Keratinocyte (primary cell): ENCODE results near the gene TMEM107. TPM values are rescaled to one million over a fixed set of nuclear protein-coding genes. Genes with fewer than 3 reads are reported as not detected.

Source experiments
- DNase-seq: peaks from one replicate; pipeline ENCODE4 v3.0.0-alpha.2; 2011; ENCODE audit warnings: low read depth, missing footprints, low spot score
- FAIRE-seq: peaks from 2 replicates; lab custom pipeline; 2011; peaks lifted over from hg19 to GRCh38; lab: Jason Lieb, UNC
- H2AFZ ChIP-seq: 2 replicates; pipeline ENCODE4 v1.6.0; 2012; ENCODE audit warnings: low read length, control low read depth, inconsistent platforms; ENCODE audit not compliant: control insufficient read depth
- H3K27ac ChIP-seq: 2 replicates; pipeline ENCODE4 v1.5.1; 2011; ENCODE audit warnings: low read length; ENCODE audit not compliant: control insufficient read depth, insufficient read depth
- H3K27me3 ChIP-seq: 3 replicates; pipeline ENCODE4 v1.6.0; 2011; ENCODE audit warnings: low read length; ENCODE audit not compliant: control insufficient read depth, insufficient read depth; ENCODE audit errors: extremely low read depth
- H3K36me3 ChIP-seq, 2 experiments: 2 replicates in 1 of 2; 3 replicates in 1 of 2; pipeline ENCODE4 v1.5.1; 2011; ENCODE audit warnings: low read length in 2 of 2, mild to moderate bottlenecking in 1 of 2; ENCODE audit not compliant: control insufficient read depth in 2 of 2, insufficient read depth in 2 of 2; ENCODE audit errors: extremely low read depth in 1 of 2
- H3K4me1 ChIP-seq: 3 replicates; pipeline ENCODE4 v1.5.1; 2011; ENCODE audit warnings: low read length; ENCODE audit not compliant: control insufficient read depth, insufficient read depth; ENCODE audit errors: extremely low read depth
- H3K4me2 ChIP-seq: 3 replicates; pipeline ENCODE4 v1.6.0; 2011; ENCODE audit warnings: low read depth, low read length; ENCODE audit not compliant: control insufficient read depth, insufficient read depth; ENCODE audit errors: extremely low read depth
- H3K4me3 ChIP-seq, 3 experiments: fragments of 200-600 bp in 1 of 3; sonication (generic) in 1 of 3; 2 replicates in 2 of 3; 3 replicates in 1 of 3; pipeline ENCODE4 v1.5.1; 2011 to 2016; ENCODE audit warnings: low read length in 3 of 3, mild to moderate bottlenecking in 3 of 3, control low read depth in 2 of 3, inconsistent platforms in 1 of 3, low read depth in 1 of 3, mixed read lengths in 1 of 3, mixed run types in 1 of 3, moderate library complexity in 1 of 3; ENCODE audit not compliant: control insufficient read depth in 2 of 3, insufficient read depth in 2 of 3; ENCODE audit errors: extremely low read depth in 1 of 3
- H3K79me2 ChIP-seq: 2 replicates; pipeline ENCODE4 v1.6.0; 2012; ENCODE audit warnings: low read length; ENCODE audit not compliant: control insufficient read depth, insufficient read depth
- H3K9ac ChIP-seq: 3 replicates; pipeline ENCODE4 v1.6.0; 2011; ENCODE audit warnings: low read length; ENCODE audit not compliant: control insufficient read depth, insufficient read depth; ENCODE audit errors: extremely low read depth
- H3K9me1 ChIP-seq: 3 replicates; pipeline ENCODE4 v1.6.0; 2011; ENCODE audit warnings: low read length; ENCODE audit not compliant: control insufficient read depth, insufficient read depth; ENCODE audit errors: extremely low read depth
- H3K9me3 ChIP-seq: 2 replicates; pipeline ENCODE4 v1.5.1; 2012; ENCODE audit warnings: low read depth, low read length; ENCODE audit not compliant: control insufficient read depth
- H4K20me1 ChIP-seq: 3 replicates; pipeline ENCODE4 v1.6.0; 2011; ENCODE audit warnings: low read length; ENCODE audit not compliant: control insufficient read depth, insufficient read depth; ENCODE audit errors: extremely low read depth
- CTCF ChIP-seq, 3 experiments: IDR thresholded peaks in 1 of 3; conservative IDR thresholded peaks in 1 of 3; optimal IDR thresholded peaks in 1 of 3; 2 replicates in 2 of 3; 3 replicates in 1 of 3; pipeline versions ENCODE3 to v1.5.1; 2011; ENCODE audit warnings: low read length in 3 of 3, mild to moderate bottlenecking in 3 of 3, moderate library complexity in 2 of 3, control low read depth in 1 of 3, inconsistent platforms in 1 of 3; ENCODE audit not compliant: insufficient read depth in 2 of 3; ENCODE audit errors: extremely low read depth in 1 of 3
- EZH2 ChIP-seq: IDR thresholded peaks from one replicate; pipeline ENCODE4 v1.6.1; 2012; ENCODE audit warnings: inconsistent platforms, mild to moderate bottlenecking, low read length, moderate library complexity
- dilution Hi-C: fragments of 300-500 bp; cut with MboI; formaldehyde crosslinking; loops from one replicate; pipeline ENCODE4 v1.7.0; 2020; ENCODE audit warnings: low sequenced_read_pairs; ENCODE audit not compliant: extremely low pct_ligation_motif_present
- polyA minus RNA-seq, 3 experiments: library from RNA; depleted of rRNA, polyadenylated mRNA; stranded (reverse); fragments of >200 nt; gene quantifications; 1 replicate in 1 of 3; 2 replicates in 1 of 3; 3 replicates in 1 of 3; pipeline ENCODE4 v1.2.3, GENCODE V29; 2011
- polyA plus RNA-seq, 5 experiments: library from polyadenylated mRNA; depleted of rRNA in 3 of 5; stranded (reverse) in 3 of 5; stranded (forward) in 1 of 5; unstranded in 1 of 5; fragments of >200 nt; gene quantifications; 1 replicate in 1 of 5; 2 replicates in 3 of 5; 3 replicates in 1 of 5; pipeline versions ENCODE4 v1.2.1 to v1.2.3, GENCODE V29; 2011 to 2012; ENCODE audit warnings: missing spikeins in 2 of 5, low read depth in 1 of 5, low replicate concordance in 1 of 5

TMEM107 gene
- polyA plus RNA-seq (16.2 to 21.8 TPM (median 19.0 TPM) in 3 replicates), polyA minus RNA-seq (20.1 to 94.3 TPM (median 45.7 TPM) in 3 replicates)
- polyA plus RNA-seq (2011; ENCODE audit: low read depth): 10.0 TPM
- polyA plus RNA-seq (2011; cell fraction: cytosol; rRNA removed): 13.1 and 16.1 TPM in 2 replicates
- polyA plus RNA-seq (2011; cell fraction: nucleus; rRNA removed): 19.6 and 21.1 TPM in 2 replicates
- 13.7 and 19.3 TPM in 2 replicates for polyA plus RNA-seq (2012; ENCODE audit: low replicate concordance)
- 44.7 TPM for polyA minus RNA-seq (2011; cell fraction: cytosol; rRNA and poly(A)+ RNA removed)
- 48.4 and 76.6 TPM in 2 replicates for polyA minus RNA-seq (2011; cell fraction: nucleus; rRNA and poly(A)+ RNA removed)

GRCh38 chr17:8176197-8176940, at the start of gene TMEM107:
TMEM107 (minus strand) TSS chr17:8176380; CDS start chr17:8176286, 94 bp downstream.
- Histone ChIP-seq H3K4me1 (peaks cover 20% of the 10 kb centered on the region), H3K4me2 (peak within 1 kb of the TSS; percentile 94), H3K9me1 (no peaks in the 10 kb centered on the region), H2AFZ (peak within 1 kb of the TSS; percentile 88), H3K79me2 (peaks cover 6% of the 10 kb centered on the region), H4K20me1 (no peaks in the 10 kb centered on the region), H3K27ac (peak within 1 kb of the TSS; percentile 71), H3K4me3 (peak within 1 kb of the TSS; percentile 58 to 80 (median 77)), H3K9ac (peak within 1 kb of the TSS; percentile 85), H3K27me3 (no peaks in the 10 kb centered on the region), H3K9me3 (no peaks in the 10 kb centered on the region), H3K36me3 (no peaks in the 10 kb centered on the region)
- TF ChIP-seq CTCF (optimal IDR thresholded peaks at IDR 0.05 in 1 of 3, IDR thresholded peaks at IDR 0.05 in 1 of 3, conservative IDR thresholded peaks at IDR 0.05 in 1 of 3; ENCODE audit: extremely low read depth in 1 of 3, insufficient read depth in 2 of 3, low read length in 3 of 3) (no peak), EZH2 (no peak)
- dilution Hi-C loops: no loop called here
- DNase-seq (no peak), FAIRE-seq (no peak)

- no peak overlapping the region for H2AFZ ChIP-seq
- no peak for DNase-seq
- peaks cover 21% of the 10 kb centered on the region for H3K4me1 ChIP-seq
- no peaks in the 10 kb centered on the region for H3K27me3 ChIP-seq
- no peaks in the 10 kb centered on the region for H3K9me1 ChIP-seq
- dilution Hi-C loops: no loop called here
- H3K9ac ChIP-seq: no peak overlapping the region
- H3K27ac ChIP-seq: no peak overlapping the region
- no peaks in the 10 kb centered on the region for H3K79me2 ChIP-seq
- TF ChIP-seq EZH2 (no peak), CTCF (optimal IDR thresholded peaks at IDR 0.05 in 1 of 3, IDR thresholded peaks at IDR 0.05 in 1 of 3, conservative IDR thresholded peaks at IDR 0.05 in 1 of 3; ENCODE audit: extremely low read depth in 1 of 3, insufficient read depth in 2 of 3, low read length in 3 of 3) (no peak)
- H3K4me3 ChIP-seq: no peak overlapping the region
- no peaks in the 10 kb centered on the region for H3K9me3 ChIP-seq
- H4K20me1 ChIP-seq: no peaks in the 10 kb centered on the region
- H3K36me3 ChIP-seq: peaks cover 16 to 17% of the 10 kb centered on the region in 2 experiments
- no peak for FAIRE-seq
- no peak overlapping the region for H3K4me2 ChIP-seq
These were observed 49.0 kb upstream of the TMEM107 start for GRCh38 chr17:8224891-8225812.
